GM10847 (cell line): ENCODE measurements around the gene COBL.

ENCODE experiments used
- POLR2A ChIP-seq: IDR thresholded peaks from 2 replicates; pipeline ENCODE4 v1.6.1; 2011; ENCODE audit not compliant: insufficient read length; ENCODE audit errors: extremely low read depth

Gene COBL

DNA sequence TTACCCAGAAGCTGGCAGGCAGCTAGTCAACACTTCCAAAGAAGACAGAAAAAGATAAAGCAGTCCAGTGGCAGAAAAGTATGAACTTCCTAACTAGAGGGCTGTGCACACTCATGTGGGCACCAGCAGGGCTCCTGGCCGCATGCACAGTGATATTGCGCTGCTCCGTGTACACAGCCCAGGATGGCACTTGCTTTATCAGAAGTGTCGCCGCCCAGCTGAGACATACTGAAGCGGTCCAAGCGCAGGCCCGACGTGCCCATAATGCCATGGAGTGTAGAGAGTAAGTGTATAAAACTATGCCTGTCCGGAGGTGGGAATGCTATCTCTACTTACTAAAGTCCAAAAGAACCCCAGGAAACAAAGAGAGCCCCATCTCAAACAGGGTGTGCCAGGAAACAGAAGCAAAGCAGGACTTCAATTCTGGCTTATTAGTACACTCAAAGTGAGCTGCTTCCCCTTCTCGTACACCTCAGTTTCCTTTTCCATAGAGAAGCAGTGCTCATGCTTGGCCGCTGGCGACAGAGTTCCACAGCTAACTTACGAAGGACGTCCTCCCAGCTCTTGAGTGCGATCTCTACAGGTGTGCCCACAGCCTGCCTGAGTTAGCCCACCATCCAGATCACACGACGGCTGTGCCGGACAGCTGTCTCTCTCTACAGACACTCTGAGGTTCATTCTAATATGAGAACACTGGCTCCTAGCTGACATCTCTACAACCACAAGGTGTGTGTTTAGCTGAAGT is 234.3 kb downstream of the COBL start:
- TF ChIP-seq POLR2A = no peak

DNA sequence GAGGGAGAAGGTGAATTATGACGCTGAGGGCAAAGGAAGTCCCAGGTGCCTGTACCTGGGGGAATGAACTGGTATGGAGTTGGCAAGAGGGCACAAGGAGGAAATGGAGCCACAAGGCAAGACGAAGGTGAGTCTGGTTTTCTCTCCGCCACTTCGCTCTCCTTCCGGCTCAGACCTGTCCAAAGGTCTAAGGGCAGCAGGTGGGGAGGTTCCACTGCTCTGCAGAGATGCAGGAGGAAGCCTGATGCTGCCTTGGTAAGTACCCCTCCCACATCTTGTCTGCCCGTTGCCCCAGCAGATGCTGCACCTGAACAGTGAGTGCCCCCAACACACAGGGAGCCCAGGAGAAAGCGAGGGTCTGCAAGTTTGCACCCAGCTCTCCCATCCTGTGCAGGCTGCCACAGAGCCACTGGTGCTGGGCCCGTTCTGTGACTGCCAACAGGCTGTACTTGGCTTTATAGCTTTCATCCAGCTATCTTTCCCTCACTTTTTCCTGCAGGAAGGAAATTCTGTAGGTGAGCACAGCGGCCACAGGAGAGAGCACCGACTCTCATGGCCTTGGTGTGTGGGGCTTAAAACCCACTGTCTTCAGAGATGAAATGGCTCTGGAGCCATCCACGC is 235.2 kb downstream of the COBL start:
- no peak for TF ChIP-seq POLR2A

DNA sequence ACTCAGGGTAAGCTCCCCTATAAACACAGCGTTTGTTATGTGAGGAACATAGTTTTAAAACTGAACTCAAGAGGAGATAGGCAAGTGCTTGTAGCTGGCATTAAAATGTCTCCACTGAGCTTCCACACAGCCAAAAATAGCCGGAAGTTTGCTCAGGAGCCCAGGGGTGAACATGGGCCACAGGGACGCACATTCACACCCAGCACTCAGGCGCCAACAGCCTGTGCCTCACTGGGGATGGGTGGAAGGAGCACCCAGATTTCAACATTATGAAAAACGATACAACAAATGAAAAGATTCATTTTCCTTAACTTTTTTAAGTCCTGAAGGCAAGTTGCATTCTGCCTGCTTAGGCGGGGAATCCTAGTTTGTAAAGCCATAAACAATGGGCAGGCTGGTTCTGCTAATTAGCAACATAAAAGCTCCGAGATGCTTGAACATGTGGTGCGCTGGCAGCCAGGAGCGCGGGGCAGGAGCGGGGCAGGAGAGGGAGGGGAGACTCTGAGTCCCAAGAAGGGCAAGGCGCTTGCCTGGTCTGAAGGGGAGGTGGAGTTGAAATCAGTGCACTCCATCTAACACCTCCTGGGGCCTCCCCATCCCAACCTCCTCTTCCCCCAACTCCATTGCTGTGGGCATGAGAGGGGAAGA is 235.9 kb downstream of the COBL start:
- TF ChIP-seq POLR2A = no peak

DNA sequence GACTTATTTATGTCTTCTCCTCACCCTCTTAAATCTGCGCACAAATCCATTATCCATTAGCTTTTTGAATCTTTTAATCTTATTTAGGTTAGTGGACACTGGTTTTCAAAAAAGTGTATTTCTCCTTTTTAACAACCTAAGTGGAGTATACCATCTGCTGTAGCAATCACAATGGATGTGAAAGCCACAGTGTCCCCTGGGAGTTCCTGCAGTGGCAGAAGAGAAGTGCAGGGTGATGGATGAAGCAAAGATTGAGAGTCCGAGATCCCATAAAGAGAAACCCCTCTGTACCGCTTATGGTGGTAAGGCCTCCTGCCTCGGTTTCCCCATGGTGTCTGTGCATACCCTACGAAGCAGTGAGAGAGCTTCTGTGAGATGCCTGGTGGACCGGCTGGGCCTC is 236.4 kb downstream of the COBL start:
- no peak for TF ChIP-seq POLR2A

DNA sequence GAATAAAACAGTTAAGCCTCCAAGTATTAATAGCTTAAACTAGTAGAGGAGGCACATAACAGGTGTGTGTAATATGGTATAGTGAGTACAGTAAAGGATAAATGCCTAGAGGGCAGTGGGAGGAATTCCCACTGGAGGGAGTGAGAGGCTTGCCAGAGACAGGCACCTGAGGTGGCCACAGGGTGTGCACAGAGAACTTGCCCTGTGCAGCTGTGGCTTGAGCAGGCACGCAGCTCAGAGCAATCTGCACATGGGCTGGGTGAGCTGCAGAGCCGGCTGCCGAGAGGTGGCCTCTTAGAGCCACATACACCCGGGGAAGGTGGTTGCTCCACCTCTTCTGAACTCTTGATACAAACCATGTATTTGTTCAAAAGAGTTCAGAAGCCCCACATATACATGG is 237.1 kb downstream of the COBL start:
- TF ChIP-seq POLR2A = no peak

DNA sequence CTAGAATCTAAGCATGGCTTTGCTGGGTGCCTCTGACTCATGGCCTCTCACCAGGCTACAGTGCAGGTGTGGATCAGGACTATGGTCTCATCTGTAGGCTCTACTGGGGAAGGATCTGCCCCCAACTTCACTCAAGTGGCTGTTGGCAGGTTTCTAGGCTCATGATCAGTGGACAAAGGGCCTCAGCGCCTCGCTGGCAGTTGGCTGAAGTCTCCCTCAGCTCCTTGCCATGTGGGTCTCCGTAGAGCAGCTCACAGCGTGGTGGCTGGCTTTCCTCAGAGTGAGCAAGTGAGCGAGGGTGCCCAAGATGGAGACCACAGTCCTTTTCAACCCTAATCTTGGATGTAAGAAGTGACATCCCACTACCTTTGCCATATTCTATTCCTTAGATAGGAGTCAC is 238.0 kb downstream of the COBL start:
- no peak for TF ChIP-seq POLR2A

- no peak for TF ChIP-seq POLR2A
Observed at GRCh38 chr7:51077987-51078370, 238.6 kb downstream of the COBL start.

GRCh38 chr7:51077316-51077986 is 239.2 kb downstream of the COBL start:
- no peak for TF ChIP-seq POLR2A

GRCh38 chr7:51075681-51076580 is 240.7 kb downstream of the COBL start:
- TF ChIP-seq POLR2A = no peak

DNA sequence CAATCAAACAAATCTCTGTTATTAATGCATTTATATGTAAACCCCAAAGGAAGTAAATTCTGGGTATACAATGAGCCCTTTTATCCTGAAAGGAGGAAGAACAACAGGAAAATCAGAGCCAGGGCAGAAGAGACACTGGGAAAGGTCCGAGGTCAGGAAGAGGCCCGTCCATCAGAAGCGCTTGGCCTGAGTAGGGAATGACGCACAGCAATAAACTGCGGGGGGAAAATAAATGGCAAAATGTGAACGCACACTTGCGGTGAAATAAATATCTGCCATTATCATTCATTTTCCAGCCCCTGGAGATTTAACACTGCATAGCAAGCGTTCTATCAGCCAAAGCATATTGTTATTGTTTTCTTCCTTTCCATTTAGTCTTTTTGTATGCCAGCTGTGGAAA is 243.4 kb downstream of the COBL start:
- no peak for TF ChIP-seq POLR2A

GRCh38 chr7:51072281-51072680 is 244.3 kb downstream of the COBL start:
- TF ChIP-seq POLR2A = no peak

DNA sequence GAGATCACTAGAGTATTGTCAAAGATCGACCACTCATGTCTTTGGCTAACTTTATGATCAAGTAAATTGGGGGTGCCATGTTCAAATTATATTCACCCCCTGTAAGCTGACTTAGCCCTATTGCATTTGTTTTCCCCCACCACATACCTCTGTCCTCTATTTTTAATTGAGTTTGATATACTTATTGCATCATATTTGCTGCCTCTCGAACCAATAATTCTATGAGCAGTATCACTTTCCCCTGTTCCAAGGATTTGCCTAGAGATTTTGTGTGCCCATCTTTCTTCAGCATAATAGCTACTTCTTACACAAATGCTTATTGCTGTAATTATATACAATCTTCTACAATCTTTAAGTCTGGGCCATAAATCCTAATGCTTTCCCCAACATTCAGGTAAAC is 245.2 kb downstream of the COBL start:
- no peak for TF ChIP-seq POLR2A

DNA sequence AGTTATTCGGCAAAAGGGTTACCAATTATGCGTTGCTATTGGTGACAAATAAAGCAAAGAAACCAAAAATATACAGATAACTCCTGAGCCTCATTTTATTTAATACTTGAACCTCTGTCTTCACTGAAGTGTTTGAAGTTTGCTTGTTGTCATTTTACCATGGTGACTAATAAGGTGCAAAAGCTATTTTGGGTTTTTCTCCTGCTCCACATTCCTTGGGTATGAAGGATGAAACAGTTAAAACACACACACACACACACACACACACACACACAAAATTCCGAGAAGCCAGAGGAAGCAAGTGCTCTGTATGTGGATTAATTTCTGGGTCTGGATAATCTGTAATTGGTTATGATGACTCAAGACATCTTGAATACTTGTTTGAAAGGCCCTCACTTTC is 246.5 kb downstream of the COBL start:
- no peak for TF ChIP-seq POLR2A

DNA sequence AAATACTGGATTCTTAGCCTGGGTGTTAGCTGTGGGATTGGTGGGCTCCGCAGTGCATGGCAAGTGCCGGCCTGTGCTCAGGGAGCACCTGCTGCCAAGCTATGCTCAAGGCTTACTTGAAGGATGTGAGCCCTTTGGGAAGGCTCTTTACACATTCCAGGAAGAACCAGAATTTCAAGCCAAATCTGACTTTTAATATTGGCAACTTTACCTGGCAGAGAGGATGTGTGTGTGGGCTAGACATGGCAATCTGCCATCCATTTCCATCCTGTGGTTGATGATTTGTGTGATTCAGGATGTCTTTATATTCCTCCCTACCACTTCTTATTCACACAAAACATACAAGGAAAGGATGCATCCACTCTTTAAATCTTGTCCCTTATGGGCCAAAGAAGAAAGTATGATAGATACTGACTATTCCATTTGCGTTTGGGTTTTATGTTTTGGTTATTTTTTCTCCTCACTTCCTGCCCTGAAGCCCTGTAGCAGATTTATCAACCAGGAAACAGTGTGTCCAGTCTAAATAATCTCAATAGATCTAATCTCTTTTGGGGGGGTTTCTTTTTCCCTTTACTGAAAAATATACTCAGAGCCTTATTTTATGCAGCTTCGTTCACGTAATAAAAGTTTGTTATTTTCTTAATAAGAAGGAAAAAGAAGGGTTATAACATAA is 247.1 kb downstream of the COBL start:
- no peak for TF ChIP-seq POLR2A
